Measurements from ENCODE around the gene CDKN1A. TPM values are rescaled to one million over a fixed set of nuclear protein-coding genes. Genes with fewer than 3 reads are reported as not detected.
A peak's percentile ranks its signal among the peaks of the same experiment; 100 is the strongest.
"Not testable (repeated sequence)": the region's sequence is repeated elsewhere in the genome, so short reads cannot be mapped to it uniquely, and the experiment has no call there.

Gene CDKN1A
- total and polyA plus RNA-seq, 10 of the 15 experiments (the other 5 are each of a cell fraction or from before 2014, with no cell fraction given), result 25.2 to 637 (median 216) TPM

DNA sequence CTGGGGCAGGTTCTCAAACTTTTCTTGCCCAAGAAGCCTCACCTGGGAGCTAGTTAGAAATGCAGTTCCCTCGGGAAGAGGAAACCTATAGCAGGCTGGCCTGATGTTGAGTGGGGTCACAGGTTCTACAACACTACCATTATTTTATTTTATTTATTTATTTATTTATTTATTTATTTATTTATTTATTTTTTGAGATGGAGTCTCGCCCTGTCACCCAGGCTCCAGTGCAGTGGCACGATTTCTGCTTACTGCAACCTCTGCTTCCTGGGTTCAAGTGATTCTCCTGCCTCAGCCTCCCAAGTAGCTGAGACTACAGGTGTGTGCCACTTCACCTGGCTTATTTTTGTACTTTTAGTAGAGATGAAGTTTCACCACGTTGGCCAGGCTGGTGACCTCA is 45.5 kb downstream of the CDKN1A start:
- H3K36me3 ChIP-seq (ENCODE audit: control insufficient read depth in 2 of 2, insufficient read depth in 2 of 2, low read length in 1 of 2); in situ Hi-C loops (cut with MboI); FAIRE-seq; H3K79me2 ChIP-seq (ENCODE audit: control insufficient read depth, insufficient read depth, low read length); BruUV-seq (replicated peaks); H3K9me3 ChIP-seq (replicated peaks; ENCODE audit: control insufficient read depth, insufficient read depth, low read length); H3K4me2 ChIP-seq (ENCODE audit: control insufficient read depth, insufficient read depth); H3K9ac ChIP-seq (ENCODE audit: control insufficient read depth, insufficient read depth, low read length); H3K4me3 ChIP-seq; DNase-seq (ENCODE audit: low read depth, low spot score); ATAC-seq; H3K27me3 ChIP-seq (replicated peaks in 1 of 2; ENCODE audit: control insufficient read depth in 2 of 2, insufficient read depth in 2 of 2, low read length in 1 of 2); H2AFZ ChIP-seq (ENCODE audit: control insufficient read depth, low read depth, low read length); H4K20me1 ChIP-seq (ENCODE audit: control insufficient read depth, insufficient read depth); H3K27ac ChIP-seq (ENCODE audit: control insufficient read depth, insufficient read depth): not testable (repeated sequence)
- SMC1A ChIA-PET (ENCODE audit: uncharacterized antibody, unreplicated experiment), result interaction anchor here (0.7 to 3.6 kb wide), 19 partner anchors 9 to 150 kb away, joined by 3 to 33 read pairs (median 4); no protein-coding TSS in a partner anchor
- intact Hi-C loops (cut with micrococcal nuclease; ENCODE audit: unreplicated experiment), result loop anchor here (1.0 kb wide), 1 partner anchor 101 kb away; no protein-coding TSS in a partner anchor
- POLR2A ChIA-PET, result interaction anchor here (1.1 to 1.3 kb wide), 4 partner anchors 17 to 108 kb away, joined by 3 to 4 read pairs (median 3); no protein-coding TSS in a partner anchor
- RAD21 ChIA-PET (ENCODE audit: unreplicated experiment), result interaction anchor here (0.8 to 4.4 kb wide), 11 partner anchors 10 to 117 kb away, joined by 3 to 30 read pairs (median 5); no protein-coding TSS in a partner anchor
- WGBS (ENCODE audit: insufficient coverage, insufficient replicate concordance, low lambda C conversion rate, missing lambda C conversion rate), result 72% methylated on average over 4 of the region's 4 CpGs
- CTCF ChIA-PET, result interaction anchor here (0.6 to 8.1 kb wide), 18 partner anchors 11 to 677 kb away, joined by 3 to 61 read pairs (median 8); no protein-coding TSS in a partner anchor
- H3K4me1 ChIP-seq (ENCODE audit: control insufficient read depth, insufficient read depth, low read length), result peaks cover 38% of the 10 kb centered on the region

DNA sequence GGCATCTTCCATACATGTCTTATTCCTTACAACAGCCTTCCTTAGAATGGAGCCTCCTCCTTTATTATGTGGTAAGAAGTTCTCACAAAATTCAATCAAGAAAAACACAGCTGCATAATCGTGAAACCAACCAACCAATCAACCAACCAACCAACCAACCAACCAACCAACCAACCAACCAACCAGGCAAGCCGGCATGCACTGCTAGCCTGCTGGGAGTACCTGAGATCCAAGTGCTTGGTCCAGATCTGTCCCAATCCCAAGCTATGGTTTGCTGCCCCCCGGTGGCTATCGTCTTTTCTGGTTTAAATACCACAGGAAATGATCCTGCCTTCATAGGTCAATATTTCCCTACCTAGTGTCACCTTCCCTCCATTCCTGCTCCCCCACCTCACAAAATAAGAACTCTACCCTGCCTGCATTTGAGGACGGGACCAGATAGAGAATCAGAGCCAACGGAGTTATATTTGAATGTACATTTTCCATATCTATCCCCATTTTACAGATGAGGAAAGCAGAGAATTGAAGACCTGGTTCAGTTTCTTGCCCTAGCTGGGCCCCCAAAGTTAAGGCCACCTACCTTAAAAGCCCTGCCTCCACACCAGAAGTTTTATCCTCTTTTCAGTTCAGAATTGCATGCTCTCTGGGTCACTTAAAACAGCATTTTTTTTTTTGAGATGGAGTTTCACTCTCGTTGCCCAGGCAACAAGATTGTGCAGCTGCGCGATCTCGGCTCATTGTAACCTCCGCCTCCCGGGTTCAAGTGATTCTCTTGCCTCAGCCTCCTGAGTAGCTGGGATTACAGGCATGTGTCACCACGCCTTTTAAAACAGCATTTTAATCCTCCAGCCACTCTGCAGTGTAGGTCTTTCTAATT is 46.2 kb downstream of the CDKN1A start:
- POLR2A ChIA-PET, result interaction anchor here (1.1 to 2.8 kb wide), 6 partner anchors 17 to 109 kb away, joined by 3 to 12 read pairs (median 3); no protein-coding TSS in a partner anchor
- ATAC-seq, result peak; percentile 34
- H3K27ac ChIP-seq (ENCODE audit: control insufficient read depth, insufficient read depth), result 0 out of 2 replicates have a peak overlapping the region, but pooled peaks have one; percentile 9
- WGBS (ENCODE audit: insufficient coverage, insufficient replicate concordance, low lambda C conversion rate, missing lambda C conversion rate), result 63% methylated on average over 13 of the region's 13 CpGs
- H3K4me1 ChIP-seq (ENCODE audit: control insufficient read depth, insufficient read depth, low read length), result peaks cover 36% of the 10 kb centered on the region
- H2AFZ ChIP-seq (ENCODE audit: control insufficient read depth, low read depth, low read length), result no peak overlapping the region
- H3K27me3 ChIP-seq (replicated peaks in 1 of 2; ENCODE audit: control insufficient read depth in 2 of 2, insufficient read depth in 2 of 2, low read length in 1 of 2), result no peaks in the 10 kb centered on the region
- peak overlapping the region; percentile 28; the same call in 1 of the 2 replicates for H3K4me2 ChIP-seq (ENCODE audit: control insufficient read depth, insufficient read depth)
- in situ Hi-C loops (cut with MboI) (no loop called here), intact Hi-C loops (cut with micrococcal nuclease; ENCODE audit: unreplicated experiment) (loop anchor here (1.0 kb wide), 1 partner anchor 101 kb away; no protein-coding TSS in a partner anchor)
- RAD21 ChIA-PET (ENCODE audit: unreplicated experiment), result interaction anchor here (0.8 to 4.4 kb wide), 11 partner anchors 9 to 118 kb away, joined by 3 to 30 read pairs (median 5); no protein-coding TSS in a partner anchor
- H4K20me1 ChIP-seq (ENCODE audit: control insufficient read depth, insufficient read depth), result no peaks in the 10 kb centered on the region
- CTCF ChIA-PET, result interaction anchor here (0.5 to 8.1 kb wide), 22 partner anchors 10 to 125 kb away, joined by 3 to 61 read pairs (median 6); no protein-coding TSS in a partner anchor
- H3K4me3 ChIP-seq, result no peak overlapping the region
- H3K9ac ChIP-seq (ENCODE audit: control insufficient read depth, insufficient read depth, low read length), result no peak overlapping the region
- SMC1A ChIA-PET (ENCODE audit: uncharacterized antibody, unreplicated experiment), result interaction anchor here (0.7 to 3.6 kb wide), 21 partner anchors 8 to 149 kb away, joined by 3 to 33 read pairs (median 4); no protein-coding TSS in a partner anchor
- no TSS peak for BruUV-seq (replicated peaks)
- H3K36me3 ChIP-seq (ENCODE audit: control insufficient read depth in 2 of 2, insufficient read depth in 2 of 2, low read length in 1 of 2), result no peaks in the 10 kb centered on the region
- no peaks in the 10 kb centered on the region for H3K9me3 ChIP-seq (replicated peaks; ENCODE audit: control insufficient read depth, insufficient read depth, low read length)
- FAIRE-seq, result no peak
- DNase-seq (ENCODE audit: low read depth, low spot score), result no peak
- H3K79me2 ChIP-seq (ENCODE audit: control insufficient read depth, insufficient read depth, low read length), result no peaks in the 10 kb centered on the region
- peak; percentile 53 for TF ChIP-seq IKZF1 (conservative IDR thresholded peaks at IDR 0.05)
- TF ChIP-seq EED (IDR thresholded peaks at IDR 0.05; ENCODE audit: low read depth), result peak; percentile 40; the same call in 1 of the 2 replicates
- peak; percentile 46; the same call in 1 of the 2 replicates for TF ChIP-seq NR2F1 (conservative IDR thresholded peaks at IDR 0.05)
- peak; percentile 69 for TF ChIP-seq RAD21 (IDR thresholded peaks at IDR 0.05; ENCODE audit: insufficient read depth, low read depth, low read length)
- no peak for TF ChIP-seq MTA2 (IDR thresholded peaks at IDR 0.05; ENCODE audit: low read depth)
- no peak for TF ChIP-seq IRF4 (IDR thresholded peaks at IDR 0.05; ENCODE audit: low read depth, low read length)
- TF ChIP-seq, protein P1, sequence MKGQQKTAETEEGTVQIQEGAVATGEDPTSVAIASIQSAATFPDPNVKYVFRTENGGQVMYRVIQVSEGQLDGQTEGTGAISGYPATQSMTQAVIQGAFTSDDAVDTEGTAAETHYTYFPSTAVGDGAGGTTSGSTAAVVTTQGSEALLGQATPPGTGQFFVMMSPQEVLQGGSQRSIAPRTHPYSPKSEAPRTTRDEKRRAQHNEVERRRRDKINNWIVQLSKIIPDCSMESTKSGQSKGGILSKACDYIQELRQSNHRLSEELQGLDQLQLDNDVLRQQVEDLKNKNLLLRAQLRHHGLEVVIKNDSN (IDR thresholded peaks at IDR 0.05; ENCODE audit: borderline replicate concordance, extremely low read length, insufficient read depth, low read depth, low read length), result no peak
- TF ChIP-seq ZNF24 (IDR thresholded peaks at IDR 0.05), result no peak
- no peak for TF ChIP-seq ZNF622 (IDR thresholded peaks at IDR 0.05)
- TF ChIP-seq IKZF2 (IDR thresholded peaks at IDR 0.05), result peak; percentile 19 to 43; a peak in 2 of 4 replicates
- TF ChIP-seq NBN (IDR thresholded peaks at IDR 0.05), result 0 out of 2 replicates have a peak, but pooled peaks have one; percentile 35
- TF ChIP-seq RFX5 (IDR thresholded peaks at IDR 0.05; ENCODE audit: low read depth, low read length), result no peak
- TF ChIP-seq SP1 (IDR thresholded peaks at IDR 0.05; ENCODE audit: low read depth, low read length), result no peak
